HG03025 (cell line): ENCODE results near the gene WDR88.

Experiments
- ATAC-seq: cut with Tn5 transposase; IDR thresholded peaks from one replicate; pipeline ENCODE4 v1.9.1; 2021; ENCODE audit warnings: mild to moderate bottlenecking, moderate library complexity; ENCODE audit not compliant: unreplicated experiment, low FRiP score

The WDR88 gene, protein sequence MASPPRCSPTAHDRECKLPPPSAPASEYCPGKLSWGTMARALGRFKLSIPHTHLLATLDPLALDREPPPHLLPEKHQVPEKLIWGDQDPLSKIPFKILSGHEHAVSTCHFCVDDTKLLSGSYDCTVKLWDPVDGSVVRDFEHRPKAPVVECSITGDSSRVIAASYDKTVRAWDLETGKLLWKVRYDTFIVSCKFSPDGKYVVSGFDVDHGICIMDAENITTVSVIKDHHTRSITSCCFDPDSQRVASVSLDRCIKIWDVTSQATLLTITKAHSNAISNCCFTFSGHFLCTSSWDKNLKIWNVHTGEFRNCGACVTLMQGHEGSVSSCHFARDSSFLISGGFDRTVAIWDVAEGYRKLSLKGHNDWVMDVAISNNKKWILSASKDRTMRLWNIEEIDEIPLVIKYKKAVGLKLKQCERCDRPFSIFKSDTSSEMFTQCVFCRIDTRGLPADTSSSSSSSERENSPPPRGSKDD

GRCh38 chr19:33132021-33132420, at the start of gene WDR88:
Gene WDR88, plus strand, starts transcription at chr19:33132114. Its CDS starts 56 bp downstream, at chr19:33132170.
- no peak for ATAC-seq

DNA sequence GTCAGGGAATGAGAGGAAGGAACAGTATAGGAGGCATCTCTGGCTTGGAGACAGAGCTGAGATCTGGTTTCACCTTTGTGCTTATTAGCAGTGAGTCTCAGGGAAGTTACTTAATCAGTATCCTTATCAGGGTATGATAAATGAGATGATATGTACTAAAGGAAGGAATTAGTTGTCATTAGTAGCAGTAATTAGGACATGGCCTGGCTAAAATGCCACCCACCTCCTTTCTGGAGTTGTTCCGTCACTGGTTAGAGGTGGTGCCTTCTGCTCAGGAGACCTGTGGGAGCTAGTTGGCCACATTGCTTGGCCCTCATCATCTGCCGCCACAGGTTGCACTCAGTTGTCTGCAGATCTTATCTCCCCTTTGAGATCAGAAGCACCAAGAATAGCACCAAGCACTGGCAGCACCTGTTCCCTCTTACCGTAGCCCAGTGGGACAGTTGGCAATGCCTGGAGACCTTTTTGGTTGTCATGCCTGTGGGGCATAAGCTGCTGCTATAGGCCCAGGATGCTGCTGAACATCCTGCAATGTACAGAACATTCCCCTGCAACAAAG, 46.3 kb upstream of the WDR88 start:
- no peak for ATAC-seq

GRCh38 chr19:33086955-33087354, 45.0 kb upstream of the WDR88 start:
- ATAC-seq = no peak

- ATAC-seq = no peak
These were observed 42.9 kb upstream of the WDR88 start for GRCh38 chr19:33089010-33089409.

DNA sequence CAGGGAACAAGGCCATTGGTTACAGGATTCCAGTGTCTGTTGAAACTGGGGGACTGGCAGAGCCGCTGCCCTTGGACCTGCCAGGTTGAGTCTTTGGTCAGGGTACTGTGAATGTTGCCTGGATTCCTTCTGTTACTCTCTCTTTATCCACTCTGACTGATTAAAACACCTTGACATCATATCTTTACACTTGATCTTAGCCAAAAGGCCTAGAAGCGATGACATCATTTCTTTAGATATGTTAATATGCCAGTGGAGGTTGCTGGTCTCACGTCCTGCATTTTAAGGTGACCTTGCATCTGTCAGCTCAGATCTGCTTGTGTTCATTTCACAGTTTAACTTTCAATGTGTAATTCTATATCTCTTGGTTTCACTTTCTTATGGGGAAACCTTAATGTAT, 41.7 kb upstream of the WDR88 start:
- no peak for ATAC-seq

GRCh38 chr19:33093420-33094210, 38.3 kb upstream of the WDR88 start:
- ATAC-seq = no peak

DNA sequence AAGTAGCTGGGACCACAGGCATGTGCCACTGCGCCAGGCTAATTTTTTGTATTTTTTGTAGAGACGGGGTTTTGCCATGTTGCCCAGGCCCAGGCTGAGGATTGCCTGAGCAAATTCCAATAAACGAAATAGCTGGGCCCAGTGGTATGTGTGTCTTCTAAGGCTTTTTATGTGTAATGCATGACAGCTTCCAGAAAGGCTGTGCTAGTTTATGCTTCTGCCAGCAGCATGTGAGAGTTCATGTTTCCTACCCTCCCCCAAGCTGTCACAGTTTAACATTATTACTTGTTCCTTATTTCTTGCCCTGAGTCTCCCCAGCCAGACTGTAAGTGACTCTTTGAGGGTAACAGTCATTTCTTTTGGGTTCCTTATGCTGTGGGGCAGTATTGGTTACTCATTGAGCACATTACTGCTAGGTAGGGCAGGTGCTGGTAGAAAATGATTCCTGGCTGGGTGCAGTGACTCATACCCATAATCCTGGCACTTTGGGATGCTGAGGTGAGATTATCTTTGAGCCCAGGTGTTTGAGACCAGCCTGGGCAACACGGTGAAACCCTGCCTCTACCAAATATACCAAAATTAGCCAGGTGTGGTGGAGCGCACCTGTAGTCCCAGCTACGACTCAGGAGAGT, 37.4 kb upstream of the WDR88 start:
- ATAC-seq = no peak

- ATAC-seq = no peak
These were observed 35.9 kb upstream of the WDR88 start for GRCh38 chr19:33096005-33096404.

- ATAC-seq = no peak
These were observed 33.8 kb upstream of the WDR88 start for GRCh38 chr19:33098055-33098534.

- no peak for ATAC-seq
These were observed 30.8 kb upstream of the WDR88 start for GRCh38 chr19:33100894-33101644.

- ATAC-seq = no peak
These were observed 29.0 kb upstream of the WDR88 start for GRCh38 chr19:33102893-33103292.

GRCh38 chr19:33108161-33108560, 23.8 kb upstream of the WDR88 start:
- no peak for ATAC-seq

- ATAC-seq = no peak
These were observed 21.6 kb upstream of the WDR88 start for GRCh38 chr19:33110137-33110910.

GRCh38 chr19:33111587-33111986, 20.3 kb upstream of the WDR88 start:
- ATAC-seq = no peak

GRCh38 chr19:33114312-33114711, 17.6 kb upstream of the WDR88 start:
- no peak for ATAC-seq

- no peak for ATAC-seq
These were observed 14.4 kb upstream of the WDR88 start for GRCh38 chr19:33117501-33117900.

GRCh38 chr19:33118643-33119042, 13.3 kb upstream of the WDR88 start:
- ATAC-seq = no peak

DNA sequence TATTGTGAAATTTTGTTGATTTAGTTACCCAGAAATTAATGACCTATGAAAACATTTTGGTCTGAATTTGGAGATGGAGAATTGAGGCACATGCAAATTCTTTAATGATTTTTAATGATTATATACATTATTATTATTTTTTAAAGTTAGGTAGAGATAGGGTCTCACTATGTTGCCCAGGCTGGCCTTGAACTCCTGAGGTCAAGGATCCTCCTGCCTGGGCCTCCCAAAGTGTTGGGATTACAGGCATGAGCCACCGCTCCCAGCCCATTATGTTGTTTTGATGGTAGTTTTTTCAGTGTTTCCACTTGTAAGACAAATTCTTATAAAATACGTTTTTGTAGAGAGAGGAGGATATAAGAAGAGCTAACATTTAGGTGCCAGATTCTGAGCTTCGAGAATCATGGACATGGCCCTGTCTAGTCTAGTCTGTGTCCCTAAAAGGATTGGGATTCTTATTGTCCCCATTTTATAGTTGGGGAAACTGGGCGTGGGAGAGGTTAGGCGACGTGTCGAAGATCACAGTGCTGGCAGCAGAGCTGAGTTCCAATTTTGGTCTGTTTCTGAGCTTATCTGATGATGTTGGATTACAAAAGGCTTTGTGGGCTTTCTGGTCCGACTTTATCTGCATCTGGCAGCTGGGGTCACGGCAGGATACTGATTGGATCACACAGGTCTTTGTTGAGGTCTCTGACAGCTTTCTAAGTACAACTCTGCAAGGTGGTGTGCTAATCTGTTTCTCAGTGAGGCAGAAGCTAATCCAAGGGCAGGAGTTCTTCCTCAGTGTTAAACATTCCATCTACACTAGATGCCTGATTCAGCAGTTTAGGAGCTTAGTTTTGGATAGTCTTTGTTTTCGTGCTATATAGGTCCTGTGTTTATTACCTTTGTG, 7.5 kb upstream of the WDR88 start:
- ATAC-seq = no peak
